A673 (cell line): ENCODE measurements around the gene ADCY3.

Experiments
- CTCF ChIP-seq: fragments of 300-800, 200-600 bp; sonication (generic); conservative IDR thresholded peaks from 2 replicates; pipeline ENCODE4 v1.5.1; 2017; ENCODE audit warnings: low read depth, mild to moderate bottlenecking, antibody characterized with exemption, low read length, moderate library complexity, mixed read lengths
- EZH2 ChIP-seq: fragments of 200-600 bp; sonication (generic); IDR thresholded peaks from 2 replicates; pipeline ENCODE4 v1.6.1; 2017; ENCODE audit warnings: borderline replicate concordance, low read depth, mild to moderate bottlenecking, mixed read lengths, antibody characterized with exemption, low read length; ENCODE audit not compliant: poor library complexity, severe bottlenecking

- no peak for TF ChIP-seq CTCF
- no peak for TF ChIP-seq EZH2
Observed at GRCh38 chr2:24908461-24908901, 11.6 kb downstream of the ADCY3 start.
